Measurements from ENCODE around the gene IPO11.
"Not testable (repeated sequence)": the region's sequence is repeated elsewhere in the genome, so short reads cannot be mapped to it uniquely, and the experiment has no call there.

The IPO11 gene

DNA sequence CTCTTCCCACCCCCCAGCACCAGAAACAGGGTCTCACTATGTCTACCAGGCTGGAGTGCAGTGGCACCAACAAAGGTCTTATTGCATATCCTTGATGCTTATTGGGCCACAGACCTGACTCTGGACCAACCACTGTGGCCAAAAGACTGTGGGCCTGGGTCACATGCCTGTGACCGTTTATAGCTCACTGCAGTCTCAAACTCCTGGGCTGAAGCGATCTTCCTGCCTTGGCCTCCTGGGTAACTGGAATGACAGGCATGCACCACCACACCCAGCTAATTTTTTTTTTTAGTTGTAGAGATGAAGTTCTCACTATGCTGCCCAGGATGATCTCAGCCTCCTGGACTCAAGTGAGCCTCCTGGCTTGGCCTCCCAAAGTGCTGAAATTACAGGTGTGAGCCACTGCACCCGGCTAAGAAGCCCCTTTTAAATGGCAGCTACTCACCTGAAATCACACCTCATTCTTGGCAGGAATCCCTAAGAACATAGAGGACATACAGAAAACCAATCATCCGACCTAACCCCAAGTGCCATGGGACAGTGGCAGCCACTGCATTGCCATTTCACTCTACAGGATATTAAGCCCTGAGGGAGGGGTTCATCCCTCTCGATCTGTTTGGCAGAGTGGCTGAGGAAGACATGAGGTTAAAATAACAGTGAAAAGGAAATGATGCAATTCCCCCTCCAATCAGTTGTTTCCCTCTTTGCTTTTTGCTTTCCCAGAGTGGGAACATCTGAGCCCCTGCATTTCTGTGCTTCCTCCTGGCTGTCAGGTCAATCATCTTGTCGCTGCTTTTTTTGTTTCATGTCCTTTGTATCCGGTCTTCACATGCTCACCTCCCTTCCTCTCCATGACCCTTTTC lies 240.7 kb downstream of the IPO11 start:
- no peak for DNase-seq

DNA sequence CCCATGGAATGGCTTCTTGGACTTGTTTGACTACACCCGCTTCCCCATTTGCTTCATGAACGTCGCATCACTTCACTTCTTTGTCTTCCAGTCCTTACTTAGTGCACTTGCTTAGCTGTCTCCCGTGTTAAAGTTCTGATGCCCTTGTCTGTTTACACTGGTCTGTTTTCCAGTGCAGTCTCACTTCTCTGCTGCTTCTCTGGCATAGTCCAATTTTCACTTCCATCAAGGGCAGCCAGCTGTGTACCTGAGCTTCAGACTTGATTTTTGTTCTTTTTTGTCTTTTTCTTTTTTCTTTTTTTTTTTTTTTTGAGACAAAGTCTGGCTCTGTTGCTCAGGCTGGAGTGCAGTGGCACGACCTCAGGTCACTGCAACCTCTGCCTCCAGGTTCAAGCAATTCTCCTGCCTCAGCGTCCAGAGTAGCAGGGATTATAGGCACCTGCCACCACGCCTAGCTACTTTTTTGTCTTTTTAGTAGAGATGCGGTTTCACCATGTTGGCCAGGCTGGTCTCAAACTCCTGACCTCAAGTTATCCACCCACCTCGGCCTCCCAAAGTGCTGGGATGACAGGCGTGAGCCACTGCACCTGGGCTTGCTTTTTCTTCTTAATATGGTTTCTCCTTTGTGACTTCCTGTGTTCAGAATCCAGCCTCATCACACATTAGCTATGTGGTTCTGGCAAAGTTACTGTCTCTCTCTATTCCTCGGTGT lies 241.5 kb downstream of the IPO11 start:
- no peak for DNase-seq

- not testable (repeated sequence) for DNase-seq
Observed at GRCh38 chr5:62657772-62658171, 245.2 kb downstream of the IPO11 start.

GRCh38 chr5:62661126-62661525 lies 248.6 kb downstream of the IPO11 start:
- no peak for DNase-seq

DNA sequence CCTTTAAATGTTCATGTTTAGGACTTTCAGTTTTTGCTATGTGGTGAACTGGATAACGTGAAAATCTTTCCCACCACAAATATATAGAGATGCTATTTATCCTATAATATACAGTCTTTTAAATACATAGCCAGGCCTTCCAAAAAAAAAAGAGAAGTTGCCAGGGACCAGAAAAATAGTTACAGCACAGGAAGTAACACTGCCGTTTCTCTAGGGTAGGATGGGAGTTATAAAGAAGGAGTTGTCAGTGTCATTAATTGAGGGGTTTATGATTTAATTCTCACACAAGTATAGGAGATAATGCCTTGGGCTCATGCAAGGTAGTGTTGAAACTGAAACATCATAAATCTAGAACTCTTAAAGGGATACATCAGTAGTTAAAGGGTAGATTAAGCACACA lies 250.0 kb downstream of the IPO11 start:
- DNase-seq, result no peak

DNA sequence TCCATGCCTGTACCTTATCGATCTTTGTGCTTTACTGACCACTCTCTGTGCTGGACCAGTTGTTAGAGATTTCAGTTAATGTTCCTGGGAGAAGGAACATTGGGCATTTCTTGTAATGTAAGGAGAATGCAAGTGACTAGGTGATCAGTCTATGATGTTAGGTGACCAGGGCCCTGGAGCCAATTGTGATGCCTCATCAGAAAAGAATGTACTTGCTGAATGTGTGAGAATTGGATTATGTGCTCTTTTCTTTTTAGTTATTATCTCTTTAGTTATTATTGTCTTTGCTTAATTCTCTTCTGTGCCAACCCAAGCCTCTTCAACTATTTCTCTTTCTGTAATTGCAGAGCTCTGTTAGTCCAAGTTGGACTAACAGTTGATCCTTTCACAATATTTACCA lies 258.9 kb downstream of the IPO11 start:
- no peak for DNase-seq

DNA sequence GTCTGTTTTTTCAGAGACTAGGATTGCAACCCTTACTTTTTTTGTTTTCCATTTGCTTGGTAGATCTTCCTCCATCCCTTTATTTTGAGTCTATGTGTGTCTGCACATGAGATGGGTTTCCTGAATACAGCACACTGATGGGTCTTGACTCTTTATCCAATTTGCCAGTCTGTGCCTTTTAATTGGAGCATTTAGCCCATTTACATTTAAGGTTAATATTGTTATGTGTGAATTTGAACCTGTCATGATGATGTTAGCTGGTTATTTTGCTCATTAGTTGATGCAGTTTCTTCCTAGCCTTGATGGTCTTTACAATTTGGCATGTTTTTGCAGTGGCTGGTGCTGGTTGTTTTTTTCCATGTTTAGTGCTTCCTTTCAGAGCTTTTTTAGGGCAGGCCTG lies 264.0 kb downstream of the IPO11 start:
- not testable (repeated sequence) for DNase-seq
